Kidney (tissue), 14 donors: ENCODE data around the gene CAD. TPM values are rescaled to one million over a fixed set of nuclear protein-coding genes. Genes with fewer than 3 reads are reported as not detected.

Source experiments
- DNase-seq, 5 donors: peaks; one replicate each; pipeline ENCODE4 v3.0.0-alpha.2; 2013 to 2020
- FAIRE-seq: peaks from 2 replicates; lab custom pipeline; 2012; peaks lifted over from hg19 to GRCh38; lab: Jason Lieb, UNC
- H3K27ac ChIP-seq, 2 donors: one replicate each; pipeline ENCODE4 v1.7.0; 2013; ENCODE audit warnings: low read depth in 2 of 2, low read length in 2 of 2, inconsistent platforms in 1 of 2
- H3K27me3 ChIP-seq: one replicate; pipeline ENCODE4 v1.7.1; 2013; ENCODE audit warnings: low read length, inconsistent platforms; ENCODE audit not compliant: control insufficient read depth, insufficient read depth
- H3K36me3 ChIP-seq, 3 donors: one replicate each; pipeline versions ENCODE4 v1.7.0 to v1.7.1; 2013; ENCODE audit warnings: low read length in 3 of 3, control low read depth in 1 of 3, inconsistent platforms in 1 of 3; ENCODE audit not compliant: insufficient read depth in 3 of 3, control insufficient read depth in 2 of 3
- H3K4me1 ChIP-seq, 3 donors: one replicate each; pipeline versions ENCODE4 v1.7.0 to v1.7.1; 2013; ENCODE audit warnings: low read length in 3 of 3, inconsistent platforms in 1 of 3, low read depth in 1 of 3; ENCODE audit not compliant: control insufficient read depth in 2 of 3, insufficient read depth in 2 of 3
- H3K4me3 ChIP-seq, 3 donors: one replicate each; pipeline versions ENCODE4 v1.7.0 to v1.8.1; 2013; ENCODE audit warnings: low read length in 3 of 3, control low read depth in 1 of 3, inconsistent platforms in 1 of 3
- H3K9ac ChIP-seq, 3 donors: one replicate each; pipeline versions ENCODE4 v1.7.0 to v1.7.1; 2013; ENCODE audit warnings: low read length in 3 of 3, control low read depth in 1 of 3, inconsistent platforms in 1 of 3
- H3K9me3 ChIP-seq, 3 donors: one replicate each; pipeline versions ENCODE4 v1.7.0 to v1.7.1; 2013; ENCODE audit warnings: low read length in 3 of 3, control low read depth in 1 of 3, inconsistent platforms in 1 of 3; ENCODE audit not compliant: control insufficient read depth in 2 of 3, insufficient read depth in 1 of 3
- intact Hi-C: fragments of 100-400 bp; cut with DNase I; formaldehyde crosslinking; loops from one replicate; pipeline ENCODE4 v1.11.1; 2022
- polyA plus RNA-seq: library from polyadenylated mRNA; stranded (reverse); fragments of 350-450 nt; fragmentation: Illumina TruSeq; extraction: RNeasy Lipid Tissue Mini Kit (QIAGEN cat#74804); gene quantifications from one replicate; pipeline ENCODE4 v1.2.3, GENCODE V29; 2014; ENCODE audit warnings: low read depth, low replicate concordance; ENCODE audit not compliant: insufficient read depth
- total RNA-seq: library from RNA; stranded (reverse); fragmentation: NEBNext Ultra II Directional; extraction: Animal tissue kit (Norgen Biotek cat#: 25700); gene quantifications from one replicate; pipeline ENCODE4 v1.2.1, GENCODE V29; 2021
- TF ChIP-seq, protein P1 (sequence below): IDR thresholded peaks from 3 replicates; pipeline ENCODE4 v1.5.1; 2012; ENCODE audit warnings: mild to moderate bottlenecking, moderate library complexity, borderline replicate concordance; ENCODE audit not compliant: insufficient read depth; ENCODE audit errors: extremely low read depth
- donor health status: control.
- donor health status: control.
- donor health status: control.
- donor health status: control.
- donor health status: control.
- donor health status: DM: yes; HTN: yes; CAD: no.
- donor health status: Normal renal cell carcinoma (clear cell type).

CAD gene
- total and polyA plus RNA-seq, 2 donors from 2014 or later = 8.8 to 43.4 TPM

DNA sequence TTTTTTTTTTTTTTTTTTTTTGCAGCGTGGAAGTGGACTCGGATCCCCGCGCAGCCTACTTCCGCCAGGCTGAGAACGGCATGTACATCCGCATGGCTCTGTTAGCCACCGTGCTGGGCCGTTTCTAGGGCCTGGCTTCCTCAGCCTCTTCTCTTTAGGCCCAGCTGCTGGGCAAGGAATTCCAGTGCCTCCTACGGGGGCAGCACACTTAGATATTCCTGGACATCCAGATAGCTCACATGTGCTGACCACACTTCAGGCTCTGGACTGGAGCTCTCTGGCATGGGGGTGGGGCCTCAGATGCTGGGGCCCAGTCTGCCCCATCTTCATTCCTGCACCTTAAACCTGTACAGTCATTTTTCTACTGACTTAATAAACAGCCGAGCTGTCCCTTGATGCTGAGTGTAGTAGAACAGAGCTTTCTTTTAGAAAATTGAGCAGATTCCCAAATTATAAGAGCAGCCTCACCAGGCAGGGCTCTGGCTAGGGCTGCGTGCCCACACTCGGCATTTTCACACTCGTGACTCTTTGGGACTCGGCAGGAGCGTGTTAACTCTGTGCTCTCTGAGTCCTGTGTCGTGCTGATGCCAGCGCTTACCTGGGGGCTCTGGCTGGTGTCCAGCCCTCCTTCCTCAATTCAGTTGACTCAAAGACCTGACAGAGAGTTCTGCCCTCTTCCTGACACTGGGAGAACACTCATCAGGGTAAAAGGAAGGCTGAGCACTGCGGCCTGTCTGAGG is 26.4 kb downstream of the CAD start:
- no peaks in the 10 kb centered on the region for H3K4me1 ChIP-seq
- H3K27ac ChIP-seq = no peak overlapping the region
- DNase-seq = no peak
- H3K9me3 ChIP-seq = no peaks in the 10 kb centered on the region
- TF ChIP-seq, protein P1, sequence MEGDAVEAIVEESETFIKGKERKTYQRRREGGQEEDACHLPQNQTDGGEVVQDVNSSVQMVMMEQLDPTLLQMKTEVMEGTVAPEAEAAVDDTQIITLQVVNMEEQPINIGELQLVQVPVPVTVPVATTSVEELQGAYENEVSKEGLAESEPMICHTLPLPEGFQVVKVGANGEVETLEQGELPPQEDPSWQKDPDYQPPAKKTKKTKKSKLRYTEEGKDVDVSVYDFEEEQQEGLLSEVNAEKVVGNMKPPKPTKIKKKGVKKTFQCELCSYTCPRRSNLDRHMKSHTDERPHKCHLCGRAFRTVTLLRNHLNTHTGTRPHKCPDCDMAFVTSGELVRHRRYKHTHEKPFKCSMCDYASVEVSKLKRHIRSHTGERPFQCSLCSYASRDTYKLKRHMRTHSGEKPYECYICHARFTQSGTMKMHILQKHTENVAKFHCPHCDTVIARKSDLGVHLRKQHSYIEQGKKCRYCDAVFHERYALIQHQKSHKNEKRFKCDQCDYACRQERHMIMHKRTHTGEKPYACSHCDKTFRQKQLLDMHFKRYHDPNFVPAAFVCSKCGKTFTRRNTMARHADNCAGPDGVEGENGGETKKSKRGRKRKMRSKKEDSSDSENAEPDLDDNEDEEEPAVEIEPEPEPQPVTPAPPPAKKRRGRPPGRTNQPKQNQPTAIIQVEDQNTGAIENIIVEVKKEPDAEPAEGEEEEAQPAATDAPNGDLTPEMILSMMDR = no peak
- peaks cover 0 to 27% (median 18%) of the 10 kb centered on the region in 3 donors for H3K36me3 ChIP-seq
- H3K9ac ChIP-seq = no peak overlapping the region
- FAIRE-seq = no peak
- H3K27me3 ChIP-seq = no peaks in the 10 kb centered on the region
- intact Hi-C loops = no loop called here
- no peak overlapping the region for H3K4me3 ChIP-seq

DNA sequence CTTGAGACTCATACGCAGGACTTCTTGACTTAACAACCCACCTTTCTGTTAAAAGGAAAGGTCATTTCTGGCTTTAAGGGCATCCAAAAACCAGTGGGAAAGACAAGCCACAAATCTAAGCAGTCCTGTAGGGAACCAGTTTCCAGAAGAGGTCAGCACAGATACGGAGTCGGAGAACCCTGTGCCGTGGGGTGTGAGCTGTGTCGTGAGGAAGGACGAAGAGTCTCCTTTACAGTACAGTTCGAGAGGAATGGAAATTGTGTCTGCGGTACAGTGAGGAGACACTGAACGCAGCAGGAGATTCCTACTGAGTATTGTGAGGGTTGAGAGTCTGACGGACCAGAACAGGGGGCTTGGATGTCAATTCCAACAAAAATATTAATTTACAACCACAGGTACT is 27.9 kb downstream of the CAD start:
- FAIRE-seq = no peak
- H3K27ac ChIP-seq = no peak overlapping the region
- peaks cover 0 to 4% (median 0%) of the 10 kb centered on the region in 3 donors for H3K4me1 ChIP-seq
- intact Hi-C loops = no loop called here
- no peak overlapping the region for H3K4me3 ChIP-seq
- no peak for DNase-seq
- no peak overlapping the region for H3K9ac ChIP-seq
- peaks cover 0 to 16% (median 10%) of the 10 kb centered on the region in 3 donors for H3K36me3 ChIP-seq
- TF ChIP-seq, protein P1 = no peak
- H3K9me3 ChIP-seq = no peaks in the 10 kb centered on the region
- H3K27me3 ChIP-seq = no peaks in the 10 kb centered on the region

DNA sequence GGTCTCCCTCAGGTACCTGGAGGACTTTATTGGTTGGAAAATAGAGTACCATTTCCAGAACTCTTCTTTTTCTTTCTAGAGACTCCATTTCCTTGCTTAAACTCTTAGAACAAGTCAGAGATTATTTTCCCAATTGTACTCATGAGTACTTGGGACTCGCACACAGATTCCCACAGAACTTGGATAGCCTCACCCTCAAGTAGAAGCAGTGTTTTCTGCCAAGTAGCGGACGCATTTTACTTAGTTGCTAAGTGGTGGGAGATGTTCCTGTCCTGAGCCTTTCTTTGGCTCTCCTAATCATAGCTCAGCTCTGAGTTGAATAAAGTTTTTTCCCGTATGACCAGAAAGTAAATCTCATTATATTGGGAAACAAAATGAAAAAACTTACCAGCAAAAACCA is 28.5 kb downstream of the CAD start:
- no peak overlapping the region for H3K27ac ChIP-seq
- H3K4me1 ChIP-seq = peaks cover 0 to 4% (median 0%) of the 10 kb centered on the region in 3 donors
- H3K36me3 ChIP-seq = peaks cover 0 to 16% (median 8%) of the 10 kb centered on the region in 3 donors
- intact Hi-C loops = no loop called here
- TF ChIP-seq, protein P1 = no peak
- no peak overlapping the region for H3K9ac ChIP-seq
- no peaks in the 10 kb centered on the region for H3K27me3 ChIP-seq
- H3K9me3 ChIP-seq = no peaks in the 10 kb centered on the region
- DNase-seq (no peak), FAIRE-seq (no peak)
- H3K4me3 ChIP-seq = no peak overlapping the region
